HL-60/S4 treated with phorbol 12-myristate 13-acetate at 8.2 ng/mL for 4 days and 3 days (cell line): ENCODE measurements around the gene ARHGAP45.

Experiments used
- in situ Hi-C: fragments of 300-500 bp; cut with MboI; formaldehyde crosslinking; loops from 2 replicates; pipeline ENCODE4 v1.15.0; 2022; ENCODE audit warnings: low sequenced_read_pairs

Gene ARHGAP45

DNA sequence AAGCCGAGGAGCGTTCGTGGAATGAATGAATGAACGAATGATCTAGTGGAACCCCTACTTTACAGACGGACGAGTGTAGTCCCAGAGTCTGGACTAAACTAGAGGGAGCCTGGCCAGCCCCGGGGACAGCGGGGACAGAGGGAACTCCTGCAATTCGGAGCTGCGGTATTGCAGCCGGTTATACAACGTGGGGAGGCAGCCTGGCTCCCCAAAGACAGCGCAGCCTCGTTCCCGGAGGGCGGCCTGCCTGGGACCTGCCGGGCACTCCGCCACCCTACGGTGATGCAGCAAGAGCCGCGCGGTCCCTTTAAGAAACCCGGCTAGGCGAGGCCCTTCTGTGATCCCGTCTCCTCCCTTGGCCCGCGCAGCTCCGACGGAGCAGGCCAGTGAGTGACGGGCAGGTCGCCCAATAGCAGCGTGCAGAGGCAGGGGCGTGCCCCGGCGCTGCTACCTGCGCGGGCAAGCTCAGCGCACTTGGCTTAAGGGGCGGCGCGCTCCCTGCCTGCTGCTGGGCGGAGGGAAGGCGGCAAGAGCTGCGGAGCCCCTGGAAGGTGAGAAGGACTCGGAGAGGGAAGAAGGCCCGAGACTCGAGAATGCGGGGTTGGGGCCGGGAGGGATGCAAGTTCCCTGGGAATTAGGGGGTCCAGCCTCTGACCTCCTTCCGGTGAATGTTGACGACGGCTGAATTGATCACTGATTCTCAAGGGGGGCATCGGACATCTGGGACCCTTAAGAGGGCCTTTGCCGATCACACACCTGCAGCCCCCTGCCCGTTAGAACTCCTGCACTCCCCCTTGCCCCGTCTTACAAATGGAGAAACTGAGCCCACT lies 27.1 kb upstream of the ARHGAP45 start, which contains the start of gene ABCA7:
ABCA7 (plus strand) TSS at position 462 of the 830 bp plus-strand sequence. CDS start 1,255 bp downstream, outside the sequence.
- in situ Hi-C loops: no loop called here

DNA sequence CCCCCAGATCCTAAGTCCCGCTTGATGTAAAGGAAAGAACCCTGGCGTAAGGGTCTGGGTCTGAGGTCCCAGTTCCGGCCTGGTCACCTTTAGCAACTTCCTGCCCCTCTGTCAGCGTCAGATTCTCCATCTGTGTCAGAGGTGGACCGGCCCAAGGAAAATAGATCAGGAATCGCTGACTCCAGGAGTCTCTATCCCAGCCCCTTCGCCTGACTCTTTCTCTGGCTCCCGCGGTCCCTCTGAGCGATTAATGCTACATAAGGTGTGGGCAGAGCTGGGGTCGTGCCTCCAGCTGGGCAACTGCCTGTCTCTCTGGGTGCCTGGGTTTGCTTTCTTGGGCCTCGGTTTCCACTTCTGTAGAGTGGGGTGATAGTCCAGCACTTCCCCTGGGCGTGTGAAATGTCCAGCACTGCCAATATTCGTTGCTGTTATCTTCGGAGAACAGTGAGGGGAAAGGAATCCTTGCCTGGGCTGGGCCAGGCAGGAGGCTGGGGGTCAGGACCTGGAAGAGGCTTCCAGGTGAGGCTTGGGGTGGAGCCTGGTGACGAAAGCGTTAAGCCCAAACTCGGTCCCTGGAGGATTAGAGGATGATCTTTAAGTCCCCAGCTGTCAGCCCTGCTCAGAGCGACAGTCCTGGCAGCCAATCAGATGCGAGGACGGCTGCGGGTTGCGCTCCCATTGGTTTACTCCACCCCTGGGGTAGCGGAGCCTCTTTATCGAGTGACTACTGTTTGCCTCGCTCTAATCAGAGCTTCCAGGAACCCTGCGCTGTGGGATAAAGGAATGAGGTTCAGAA lies 26.3 kb upstream of the ARHGAP45 start:
- in situ Hi-C loops: no loop called here

DNA sequence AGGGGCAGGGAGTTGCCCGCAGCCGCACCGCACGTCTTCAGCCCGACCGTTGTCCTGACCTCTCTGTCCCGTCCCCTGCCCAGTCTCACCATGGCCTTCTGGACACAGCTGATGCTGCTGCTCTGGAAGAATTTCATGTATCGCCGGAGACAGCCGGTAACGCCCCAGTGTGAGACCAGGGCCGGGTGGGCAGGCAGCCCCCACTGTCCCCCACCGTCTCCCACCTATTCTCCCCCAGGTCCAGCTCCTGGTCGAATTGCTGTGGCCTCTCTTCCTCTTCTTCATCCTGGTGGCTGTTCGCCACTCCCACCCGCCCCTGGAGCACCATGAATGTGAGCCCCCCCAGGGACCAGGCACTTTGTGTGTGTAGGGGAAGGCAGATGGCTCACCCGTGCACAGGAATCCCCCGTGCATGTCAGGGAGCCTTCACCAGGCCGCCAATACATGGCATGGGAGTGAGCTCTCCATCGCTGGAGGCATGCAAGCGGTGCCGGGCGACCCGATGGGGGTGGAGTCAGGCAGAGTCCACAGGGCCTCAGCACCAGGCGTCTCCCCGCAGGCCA lies 25.6 kb upstream of the ARHGAP45 start:
- in situ Hi-C loops: no loop called here

DNA sequence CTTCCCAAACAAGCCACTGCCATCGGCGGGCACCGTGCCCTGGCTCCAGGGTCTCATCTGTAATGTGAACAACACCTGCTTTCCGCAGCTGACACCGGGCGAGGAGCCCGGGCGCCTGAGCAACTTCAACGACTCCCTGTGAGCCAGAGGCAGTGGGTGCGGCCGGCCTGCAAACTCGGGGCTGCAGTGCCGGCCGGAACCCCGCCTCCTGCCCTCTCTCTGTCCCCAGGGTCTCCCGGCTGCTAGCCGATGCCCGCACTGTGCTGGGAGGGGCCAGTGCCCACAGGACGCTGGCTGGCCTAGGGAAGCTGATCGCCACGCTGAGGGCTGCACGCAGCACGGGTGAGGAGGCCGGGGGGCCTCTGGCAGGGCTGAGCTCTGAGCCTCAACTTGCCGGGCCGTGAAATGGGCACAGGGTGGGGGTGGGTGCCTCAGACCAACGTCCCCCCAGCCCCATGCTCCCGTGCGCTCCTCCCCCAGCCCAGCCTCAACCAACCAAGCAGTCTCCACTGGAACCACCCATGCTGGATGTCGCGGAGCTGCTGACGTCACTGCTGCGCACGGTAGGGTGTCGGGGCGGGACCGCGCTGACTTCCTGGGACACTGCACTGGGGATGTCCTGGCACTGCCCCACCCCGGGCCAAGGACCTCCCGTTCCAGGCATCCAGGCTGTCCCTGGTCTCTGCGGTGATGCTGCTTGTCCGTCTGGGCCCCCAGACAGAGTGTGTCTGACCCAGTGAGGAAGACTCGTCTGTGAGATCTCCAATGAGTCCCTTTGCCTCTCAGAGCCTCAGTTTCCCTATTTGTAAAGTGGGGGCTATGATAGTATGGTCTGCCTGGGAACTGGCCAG lies 24.9 kb upstream of the ARHGAP45 start:
- in situ Hi-C loops: no loop called here

DNA sequence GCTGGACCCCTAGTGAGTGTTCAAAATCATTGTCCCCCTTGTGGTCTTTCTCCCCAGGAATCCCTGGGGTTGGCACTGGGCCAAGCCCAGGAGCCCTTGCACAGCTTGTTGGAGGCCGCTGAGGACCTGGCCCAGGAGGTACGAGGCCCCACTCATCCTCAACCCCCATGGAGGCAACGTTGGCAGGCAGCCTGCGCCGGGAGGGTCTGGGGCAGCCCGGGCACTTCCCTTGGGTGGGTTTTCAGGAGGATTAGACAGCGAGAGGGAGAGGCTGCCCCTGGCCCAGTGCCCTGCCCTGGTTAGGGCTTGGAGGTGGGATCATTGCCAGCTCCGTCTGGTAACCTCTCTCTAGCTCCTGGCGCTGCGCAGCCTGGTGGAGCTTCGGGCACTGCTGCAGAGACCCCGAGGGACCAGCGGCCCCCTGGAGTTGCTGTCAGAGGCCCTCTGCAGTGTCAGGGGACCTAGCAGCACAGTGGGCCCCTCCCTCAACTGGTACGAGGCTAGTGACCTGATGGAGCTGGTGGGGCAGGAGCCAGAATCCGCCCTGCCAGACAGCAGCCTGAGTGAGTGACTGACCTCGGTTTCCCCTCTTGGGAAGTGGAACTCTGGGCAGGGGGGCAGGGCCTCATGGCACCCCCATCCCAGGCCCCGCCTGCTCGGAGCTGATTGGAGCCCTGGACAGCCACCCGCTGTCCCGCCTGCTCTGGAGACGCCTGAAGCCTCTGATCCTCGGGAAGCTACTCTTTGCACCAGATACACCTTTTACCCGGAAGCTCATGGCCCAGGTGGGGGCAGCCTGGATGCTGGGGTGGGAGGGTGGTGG lies 24.1 kb upstream of the ARHGAP45 start:
- in situ Hi-C loops: no loop called here

DNA sequence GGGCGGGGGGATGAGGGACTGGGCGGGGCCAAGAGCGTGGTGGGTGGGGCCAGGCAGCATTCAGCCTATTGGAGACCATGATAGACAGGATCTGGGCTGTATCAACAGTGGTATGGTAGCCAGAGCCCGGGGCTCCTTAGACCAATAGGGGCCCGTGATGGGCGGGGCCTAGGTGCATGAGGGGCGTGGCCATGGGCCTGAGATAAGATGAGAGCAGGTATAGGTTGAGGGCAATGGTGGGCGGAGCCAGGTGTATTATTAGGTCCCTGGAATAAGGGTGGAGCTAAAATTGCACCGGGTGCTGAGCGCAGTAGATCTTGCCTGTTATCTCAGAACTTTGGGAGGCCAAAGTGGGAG lies 21.7 kb upstream of the ARHGAP45 start:
- in situ Hi-C loops: no loop called here

DNA sequence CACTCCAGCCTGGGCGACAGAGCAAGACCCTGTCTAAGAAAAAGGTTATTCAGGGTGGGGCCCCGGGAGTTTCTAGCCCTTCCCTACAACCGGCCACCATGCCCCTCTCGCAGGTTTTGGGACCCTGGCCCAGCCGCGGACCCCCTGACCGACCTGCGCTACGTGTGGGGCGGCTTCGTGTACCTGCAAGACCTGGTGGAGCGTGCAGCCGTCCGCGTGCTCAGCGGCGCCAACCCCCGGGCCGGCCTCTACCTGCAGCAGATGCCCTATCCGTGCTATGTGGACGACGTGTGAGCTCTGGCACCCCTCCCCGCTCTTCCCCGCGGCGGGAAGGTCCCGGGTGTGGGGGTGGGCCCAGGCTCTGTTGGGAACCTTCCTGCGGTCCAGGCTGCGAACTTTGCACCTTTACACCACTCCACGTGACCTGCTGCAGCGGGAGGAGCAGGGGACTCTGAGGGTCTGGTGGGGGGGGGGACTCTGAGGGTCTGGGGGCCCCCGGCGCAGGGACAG lies 20.8 kb upstream of the ARHGAP45 start:
- in situ Hi-C loops: no loop called here

DNA sequence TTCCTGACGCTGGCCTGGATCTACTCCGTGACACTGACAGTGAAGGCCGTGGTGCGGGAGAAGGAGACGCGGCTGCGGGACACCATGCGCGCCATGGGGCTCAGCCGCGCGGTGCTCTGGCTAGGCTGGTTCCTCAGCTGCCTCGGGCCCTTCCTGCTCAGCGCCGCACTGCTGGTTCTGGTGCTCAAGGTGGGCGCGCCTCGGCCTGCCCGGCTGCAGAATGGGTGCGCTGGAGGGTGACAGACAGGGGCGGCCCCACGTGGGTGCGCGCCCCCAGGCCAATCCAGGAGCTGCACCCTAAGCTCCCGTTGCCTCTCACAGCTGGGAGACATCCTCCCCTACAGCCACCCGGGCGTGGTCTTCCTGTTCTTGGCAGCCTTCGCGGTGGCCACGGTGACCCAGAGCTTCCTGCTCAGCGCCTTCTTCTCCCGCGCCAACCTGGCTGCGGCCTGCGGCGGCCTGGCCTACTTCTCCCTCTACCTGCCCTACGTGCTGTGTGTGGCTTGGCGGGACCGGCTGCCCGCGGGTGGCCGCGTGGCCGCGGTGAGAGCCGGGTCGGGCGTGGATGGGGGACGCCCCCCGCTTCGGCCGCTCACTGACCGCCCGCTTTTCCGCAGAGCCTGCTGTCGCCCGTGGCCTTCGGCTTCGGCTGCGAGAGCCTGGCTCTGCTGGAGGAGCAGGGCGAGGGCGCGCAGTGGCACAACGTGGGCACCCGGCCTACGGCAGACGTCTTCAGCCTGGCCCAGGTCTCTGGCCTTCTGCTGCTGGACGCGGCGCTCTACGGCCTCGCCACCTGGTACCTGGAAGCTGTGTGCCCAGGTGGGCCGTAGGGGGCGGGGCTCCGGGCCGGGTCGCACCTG lies 19.9 kb upstream of the ARHGAP45 start:
- in situ Hi-C loops: no loop called here

DNA sequence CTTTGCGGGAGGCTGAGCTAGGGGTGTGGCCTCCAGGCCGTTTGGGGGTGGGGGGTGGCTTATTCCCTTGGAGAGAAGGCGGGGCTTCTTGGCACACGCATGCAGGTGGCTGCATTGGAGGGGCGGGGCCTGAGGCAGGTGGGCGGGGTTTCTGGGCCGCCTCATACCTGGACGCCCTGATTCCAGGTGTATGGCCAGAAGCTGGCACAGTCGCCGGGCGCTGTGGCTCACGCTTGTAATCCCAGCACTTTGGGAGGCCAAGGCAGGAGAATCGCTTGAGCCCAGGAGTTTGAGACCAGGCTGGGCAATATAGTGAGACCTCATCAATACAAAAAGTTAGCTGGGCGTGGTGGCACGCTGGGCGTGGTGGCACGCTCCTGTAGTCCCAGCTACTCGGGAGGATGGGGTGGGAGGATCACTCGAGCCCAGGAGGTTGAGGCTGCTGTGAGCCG lies 19.2 kb upstream of the ARHGAP45 start:
- in situ Hi-C loops: no loop called here

DNA sequence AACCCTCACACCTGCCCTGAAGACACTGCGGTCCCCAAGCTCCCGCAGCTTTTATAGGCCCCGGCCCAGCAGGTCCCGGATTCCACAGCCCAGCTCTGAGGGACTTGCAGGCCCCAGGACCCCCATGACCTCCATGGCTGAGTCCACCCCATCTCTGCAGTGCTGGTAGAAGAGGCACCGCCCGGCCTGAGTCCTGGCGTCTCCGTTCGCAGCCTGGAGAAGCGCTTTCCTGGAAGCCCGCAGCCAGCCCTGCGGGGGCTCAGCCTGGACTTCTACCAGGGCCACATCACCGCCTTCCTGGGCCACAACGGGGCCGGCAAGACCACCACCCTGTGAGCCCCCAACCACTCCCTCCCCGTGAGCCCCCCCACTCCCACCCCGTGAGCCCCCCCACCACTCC lies 17.9 kb upstream of the ARHGAP45 start:
- in situ Hi-C loops: no loop called here

DNA sequence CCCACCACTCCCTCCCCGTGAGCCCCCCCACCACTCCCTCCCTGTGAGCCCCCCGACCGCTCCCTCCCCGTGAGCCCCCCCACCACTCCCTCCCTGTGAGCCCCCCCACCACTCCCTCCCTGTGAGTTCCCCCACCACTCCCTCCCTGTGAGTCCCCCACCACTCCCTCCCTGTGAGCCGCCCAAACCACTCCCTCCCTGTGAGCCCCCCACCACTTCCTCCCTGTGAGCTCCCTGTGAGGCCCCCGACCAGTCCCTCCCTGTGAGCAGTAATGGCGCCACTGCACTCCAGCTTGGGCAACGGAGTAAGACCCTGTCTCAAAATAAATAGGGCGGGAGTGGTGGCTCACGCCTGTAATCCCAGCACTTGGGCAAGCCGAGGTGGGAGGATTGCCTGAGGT lies 17.2 kb upstream of the ARHGAP45 start:
- in situ Hi-C loops: no loop called here

DNA sequence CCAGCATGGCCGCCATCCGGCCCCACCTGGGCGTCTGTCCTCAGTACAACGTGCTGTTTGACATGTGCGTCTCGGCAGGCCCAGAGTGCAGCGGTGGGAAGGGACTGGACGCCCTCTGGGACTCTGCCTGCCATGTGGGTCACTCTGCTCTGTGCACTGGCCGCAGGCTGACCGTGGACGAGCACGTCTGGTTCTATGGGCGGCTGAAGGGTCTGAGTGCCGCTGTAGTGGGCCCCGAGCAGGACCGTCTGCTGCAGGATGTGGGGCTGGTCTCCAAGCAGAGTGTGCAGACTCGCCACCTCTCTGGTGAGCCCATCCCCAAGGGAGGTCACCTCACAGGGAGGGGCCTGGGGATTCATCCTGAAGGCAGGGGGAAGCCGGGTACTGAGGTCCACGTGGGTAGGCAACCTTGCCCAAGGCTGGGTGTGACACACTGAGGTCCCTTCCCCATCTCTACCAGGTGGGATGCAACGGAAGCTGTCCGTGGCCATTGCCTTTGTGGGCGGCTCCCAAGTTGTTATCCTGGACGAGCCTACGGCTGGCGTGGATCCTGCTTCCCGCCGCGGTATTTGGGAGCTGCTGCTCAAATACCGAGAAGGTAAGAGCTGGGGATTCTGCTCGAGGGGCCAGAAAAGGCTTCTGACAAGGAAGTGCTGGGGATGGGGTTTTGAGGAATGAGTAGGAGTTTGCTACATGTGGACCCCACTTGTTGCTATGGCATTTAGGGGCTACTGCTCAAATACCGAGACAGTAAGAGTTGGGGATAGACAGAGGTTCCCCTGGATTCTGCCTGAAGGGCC lies 15.8 kb upstream of the ARHGAP45 start:
- in situ Hi-C loops: no loop called here

DNA sequence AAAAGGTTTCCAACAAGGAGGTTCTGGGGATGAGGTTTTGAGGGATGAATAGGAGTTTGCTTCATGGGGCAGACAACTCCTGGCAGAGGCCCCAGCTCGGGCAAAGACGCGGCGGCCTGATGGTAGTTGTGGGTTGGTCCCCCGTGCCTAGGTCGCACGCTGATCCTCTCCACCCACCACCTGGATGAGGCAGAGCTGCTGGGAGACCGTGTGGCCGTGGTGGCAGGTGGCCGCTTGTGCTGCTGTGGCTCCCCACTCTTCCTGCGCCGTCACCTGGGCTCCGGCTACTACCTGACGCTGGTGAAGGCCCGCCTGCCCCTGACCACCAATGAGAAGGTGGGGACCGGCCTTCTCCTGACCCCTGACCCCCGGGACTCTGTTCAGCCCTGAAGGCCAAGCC lies 15.2 kb upstream of the ARHGAP45 start:
- in situ Hi-C loops: no loop called here

DNA sequence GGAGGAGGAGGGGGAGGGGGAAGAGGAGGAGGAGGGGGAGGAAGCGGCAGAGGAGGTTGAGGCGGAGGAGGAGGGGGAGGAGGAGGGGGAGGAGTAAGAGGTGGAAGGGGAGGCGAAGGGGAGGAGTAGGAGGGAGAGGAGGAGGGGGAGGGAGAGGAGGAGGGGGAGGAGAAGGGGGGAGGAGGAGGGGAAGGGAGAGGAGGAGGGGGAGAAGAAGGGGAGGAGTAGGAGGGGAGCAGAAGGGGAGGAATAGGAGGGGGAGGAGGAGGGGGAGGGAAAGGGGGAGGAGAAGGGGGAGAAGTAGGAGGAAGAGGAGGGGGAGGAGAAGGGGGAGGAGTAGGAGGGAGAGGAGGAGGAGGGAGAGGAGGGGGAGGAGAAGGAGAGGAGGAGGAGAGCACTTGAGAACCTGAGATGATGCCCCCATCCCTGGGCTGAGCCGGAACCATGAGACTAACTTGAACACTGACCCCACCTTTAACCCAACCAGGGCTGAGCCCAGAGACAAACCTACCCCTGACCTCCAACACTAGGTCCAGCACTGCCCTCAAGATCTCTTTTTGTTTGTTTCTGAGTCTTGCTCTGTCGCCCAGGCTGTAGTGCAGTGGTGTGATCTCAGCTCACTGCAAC lies 14.5 kb upstream of the ARHGAP45 start:
- in situ Hi-C loops: no loop called here

DNA sequence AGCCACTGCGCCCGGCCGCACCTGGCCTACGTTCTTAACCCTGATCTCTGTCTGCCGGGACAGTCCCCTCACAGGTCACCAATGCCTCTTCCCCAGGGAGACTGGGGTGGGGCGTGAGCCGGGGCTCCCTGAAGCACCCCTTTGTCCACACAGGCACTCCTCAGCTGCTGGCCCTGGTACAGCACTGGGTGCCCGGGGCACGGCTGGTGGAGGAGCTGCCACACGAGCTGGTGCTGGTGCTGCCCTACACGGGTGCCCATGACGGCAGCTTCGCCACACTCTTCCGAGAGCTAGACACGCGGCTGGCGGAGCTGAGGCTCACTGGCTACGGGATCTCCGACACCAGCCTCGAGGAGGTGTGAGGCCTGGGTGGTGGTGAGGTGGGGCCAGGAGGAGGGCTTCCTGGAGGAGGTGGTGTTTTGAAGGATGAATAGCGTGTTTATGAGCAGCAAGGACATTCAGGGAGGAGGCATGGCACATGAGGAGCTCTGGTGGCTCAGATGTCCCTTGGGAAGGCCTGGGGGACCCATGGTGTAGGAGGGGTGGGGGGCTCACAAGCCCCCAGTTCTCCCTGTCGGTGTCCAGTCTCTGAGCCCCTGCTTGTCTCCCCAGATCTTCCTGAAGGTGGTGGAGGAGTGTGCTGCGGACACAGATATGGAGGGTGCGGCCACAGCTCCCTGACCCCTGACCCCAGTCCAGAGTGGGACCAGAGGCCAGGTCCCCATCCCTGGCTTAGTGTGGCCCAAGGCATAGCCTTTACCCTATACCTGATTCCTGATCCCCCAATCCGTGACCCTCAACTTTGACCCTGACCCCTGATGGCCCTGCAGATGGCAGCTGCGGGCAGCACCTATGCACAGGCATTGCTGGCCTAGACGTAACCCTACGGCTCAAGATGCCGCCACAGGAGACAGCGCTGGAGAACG lies 13.5 kb upstream of the ARHGAP45 start:
- in situ Hi-C loops: no loop called here
